Colon (tissue), 2 donors: ENCODE results near the gene LST1.

Experiments
- FAIRE-seq: peaks from 2 replicates; lab custom pipeline; 2012; peaks lifted over from hg19 to GRCh38; lab: Jason Lieb, UNC
- donor health status: control.
- donor health status: control.

LST1 gene

DNA sequence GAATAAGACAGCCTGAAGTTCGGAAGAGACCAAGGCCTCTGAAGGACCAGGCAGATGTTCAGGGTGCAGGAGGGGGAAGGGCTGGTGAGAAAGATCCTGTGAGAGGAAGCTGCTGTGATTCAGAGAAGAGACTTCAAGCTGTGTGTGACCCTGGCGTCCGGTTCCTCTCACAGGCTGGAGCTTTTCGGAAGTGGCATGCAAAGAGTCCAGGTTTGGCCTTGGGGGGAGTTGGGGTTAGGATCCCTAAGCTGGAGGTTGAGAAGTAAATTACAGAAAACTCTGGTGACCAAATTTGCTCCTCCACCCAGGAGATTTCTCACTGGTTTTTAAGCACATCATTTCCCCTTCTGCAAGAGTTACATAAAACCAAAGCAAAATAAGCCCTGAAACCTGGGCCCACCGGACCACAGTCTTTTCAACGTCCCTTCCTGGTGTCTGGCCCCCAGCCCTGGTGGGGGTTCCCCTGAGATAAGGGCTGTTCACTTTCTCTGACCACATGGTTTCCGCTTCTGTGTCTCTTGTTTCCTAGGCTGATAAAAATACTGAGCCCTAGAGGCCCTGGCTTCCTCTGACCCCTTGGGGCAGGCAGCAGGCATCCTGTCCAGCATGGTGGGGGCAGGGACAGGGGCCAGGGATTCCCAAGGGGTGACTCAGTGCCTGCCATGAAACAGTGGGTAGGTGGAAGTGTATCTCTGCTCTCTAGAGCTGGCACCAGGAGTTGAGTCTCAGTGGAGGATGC is 25.9 kb upstream of the LST1 start:
- no peak for FAIRE-seq

DNA sequence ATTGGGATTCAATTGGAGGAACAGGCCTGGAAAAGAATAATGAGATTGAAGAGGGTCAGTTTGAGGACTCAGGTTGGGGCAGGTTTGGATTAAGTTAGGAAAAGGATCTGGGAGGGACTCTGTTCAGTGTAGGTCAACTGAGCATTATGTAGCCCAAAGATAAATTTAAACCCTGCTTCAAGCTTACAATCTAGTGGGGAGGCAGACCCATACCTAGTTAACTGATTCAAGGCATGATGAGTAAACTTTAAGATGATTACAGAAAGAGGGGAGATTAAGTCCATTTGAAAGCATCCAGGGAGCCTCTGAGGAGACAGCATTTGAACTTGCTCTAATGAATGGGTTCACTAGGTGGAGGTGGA is 25.4 kb upstream of the LST1 start:
- no peak for FAIRE-seq

DNA sequence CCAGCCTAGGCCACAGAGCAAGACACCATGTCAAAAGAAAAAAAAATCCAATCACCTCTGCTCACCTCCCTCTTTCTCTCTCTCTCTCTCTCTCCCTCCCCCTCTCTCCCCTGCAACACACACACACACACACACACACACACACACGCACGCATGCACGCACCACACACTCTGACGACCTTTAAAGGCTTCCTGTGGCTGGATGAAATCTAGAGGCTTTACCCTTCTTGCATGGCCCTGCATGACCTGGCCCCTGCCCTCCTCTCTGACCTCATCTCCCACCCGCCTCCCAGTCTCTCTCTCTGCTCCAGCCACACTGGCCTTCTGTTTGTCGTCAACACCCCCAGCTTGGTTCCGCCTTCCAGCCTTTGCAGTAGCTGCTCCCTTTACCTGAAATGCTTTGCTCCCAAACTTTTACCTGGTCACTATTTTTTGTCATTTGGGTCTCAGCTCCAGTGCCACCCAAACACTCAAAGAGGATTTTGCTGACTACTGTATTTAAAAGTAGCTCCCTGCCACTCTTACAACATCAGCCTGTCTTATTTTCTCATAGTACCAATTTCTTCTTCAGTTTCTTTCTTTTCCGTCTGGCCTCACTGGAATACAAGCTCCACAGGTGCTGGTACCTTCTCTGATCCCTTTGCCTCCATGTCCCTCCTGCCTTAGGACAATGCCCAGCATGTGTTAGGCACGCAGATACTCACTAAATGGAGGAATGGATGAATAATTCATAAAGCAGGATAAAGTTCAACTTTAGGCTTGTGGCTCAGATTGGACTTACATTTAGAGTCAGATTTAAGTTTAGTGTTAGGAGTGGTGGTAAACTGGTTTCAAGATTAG is 18.3 kb upstream of the LST1 start:
- no peak for FAIRE-seq

DNA sequence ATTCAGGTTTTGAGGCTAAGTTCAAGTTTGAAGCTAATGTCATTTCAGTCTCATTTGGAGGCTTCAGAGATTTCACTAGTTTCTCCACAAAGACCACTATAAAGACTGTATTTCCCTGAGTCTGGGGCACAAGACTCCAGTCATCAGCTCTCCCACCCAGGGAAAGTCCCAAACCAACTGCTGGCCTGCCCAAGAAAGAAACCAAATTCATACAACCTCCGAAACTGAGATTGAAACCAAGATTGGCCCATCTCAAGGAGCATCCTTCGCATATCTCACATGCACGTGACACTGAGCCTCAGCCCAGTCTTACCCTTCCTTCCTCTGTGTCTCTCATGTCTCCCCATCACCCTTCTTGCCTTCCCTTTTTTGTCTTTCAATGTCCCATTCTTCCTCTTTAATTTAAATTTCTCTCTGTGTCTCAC is 17.5 kb upstream of the LST1 start:
- no peak for FAIRE-seq

DNA sequence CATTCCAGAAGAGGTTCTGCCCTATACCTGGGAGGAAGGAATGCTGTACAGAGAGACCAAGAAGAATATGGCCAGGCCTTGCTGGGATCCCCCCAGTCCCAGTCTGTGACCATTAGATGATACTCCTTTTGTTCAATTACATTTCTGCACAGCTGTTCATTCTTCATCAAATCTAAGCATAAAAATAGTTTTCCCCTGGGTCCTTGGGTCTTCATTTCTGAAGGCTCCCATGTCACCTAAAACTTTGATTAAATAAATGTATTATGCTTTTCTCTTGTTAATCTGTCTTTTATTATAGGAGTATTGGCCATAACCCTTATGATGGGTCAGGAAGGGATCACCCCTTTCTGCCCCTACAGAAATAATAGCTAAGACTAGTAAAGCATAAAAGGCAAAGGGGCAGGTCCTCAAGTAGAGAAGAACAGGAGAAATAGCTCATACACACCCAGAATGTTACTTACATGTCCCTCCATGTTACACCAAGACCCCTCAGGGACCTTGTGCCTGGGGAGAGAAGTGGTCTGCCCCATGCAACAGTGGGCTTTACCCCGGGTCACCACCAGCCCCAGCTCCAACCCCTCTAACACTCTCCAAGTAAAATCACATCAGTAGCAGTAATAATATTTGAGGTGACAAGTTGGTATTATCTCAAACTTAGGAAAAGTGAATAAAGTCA is 16.1 kb upstream of the LST1 start:
- no peak for FAIRE-seq

DNA sequence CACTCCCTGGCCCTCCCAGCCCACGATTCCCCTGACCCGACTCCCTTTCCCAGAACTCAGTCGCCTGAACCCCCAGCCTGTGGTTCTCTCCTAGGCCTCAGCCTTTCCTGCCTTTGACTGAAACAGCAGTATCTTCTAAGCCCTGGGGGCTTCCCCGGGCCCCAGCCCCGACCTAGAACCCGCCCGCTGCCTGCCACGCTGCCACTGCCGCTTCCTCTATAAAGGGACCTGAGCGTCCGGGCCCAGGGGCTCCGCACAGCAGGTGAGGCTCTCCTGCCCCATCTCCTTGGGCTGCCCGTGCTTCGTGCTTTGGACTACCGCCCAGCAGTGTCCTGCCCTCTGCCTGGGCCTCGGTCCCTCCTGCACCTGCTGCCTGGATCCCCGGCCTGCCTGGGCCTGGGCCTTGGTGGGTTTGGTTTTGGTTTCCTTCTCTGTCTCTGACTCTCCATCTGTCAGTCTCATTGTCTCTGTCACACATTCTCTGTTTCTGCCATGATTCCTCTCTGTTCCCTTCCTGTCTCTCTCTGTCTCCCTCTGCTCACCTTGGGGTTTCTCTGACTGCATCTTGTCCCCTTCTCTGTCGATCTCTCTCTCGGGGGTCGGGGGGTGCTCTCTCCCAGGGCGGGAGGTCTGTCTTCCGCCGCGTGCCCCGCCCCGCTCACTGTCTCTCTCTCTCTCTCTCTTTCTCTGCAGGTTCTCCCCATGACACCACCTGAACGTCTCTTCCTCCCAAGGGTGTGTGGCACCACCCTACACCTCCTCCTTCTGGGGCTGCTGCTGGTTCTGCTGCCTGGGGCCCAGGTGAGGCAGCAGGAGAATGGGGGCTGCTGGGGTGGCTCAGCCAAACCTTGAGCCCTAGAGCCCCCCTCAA is 13.8 kb upstream of the LST1 start, which contains the start of gene LTA:
LTA (plus strand) TSS at position 249 of the 871 bp plus-strand sequence; CDS start at position 703, 454 bp downstream.
- no peak for FAIRE-seq

DNA sequence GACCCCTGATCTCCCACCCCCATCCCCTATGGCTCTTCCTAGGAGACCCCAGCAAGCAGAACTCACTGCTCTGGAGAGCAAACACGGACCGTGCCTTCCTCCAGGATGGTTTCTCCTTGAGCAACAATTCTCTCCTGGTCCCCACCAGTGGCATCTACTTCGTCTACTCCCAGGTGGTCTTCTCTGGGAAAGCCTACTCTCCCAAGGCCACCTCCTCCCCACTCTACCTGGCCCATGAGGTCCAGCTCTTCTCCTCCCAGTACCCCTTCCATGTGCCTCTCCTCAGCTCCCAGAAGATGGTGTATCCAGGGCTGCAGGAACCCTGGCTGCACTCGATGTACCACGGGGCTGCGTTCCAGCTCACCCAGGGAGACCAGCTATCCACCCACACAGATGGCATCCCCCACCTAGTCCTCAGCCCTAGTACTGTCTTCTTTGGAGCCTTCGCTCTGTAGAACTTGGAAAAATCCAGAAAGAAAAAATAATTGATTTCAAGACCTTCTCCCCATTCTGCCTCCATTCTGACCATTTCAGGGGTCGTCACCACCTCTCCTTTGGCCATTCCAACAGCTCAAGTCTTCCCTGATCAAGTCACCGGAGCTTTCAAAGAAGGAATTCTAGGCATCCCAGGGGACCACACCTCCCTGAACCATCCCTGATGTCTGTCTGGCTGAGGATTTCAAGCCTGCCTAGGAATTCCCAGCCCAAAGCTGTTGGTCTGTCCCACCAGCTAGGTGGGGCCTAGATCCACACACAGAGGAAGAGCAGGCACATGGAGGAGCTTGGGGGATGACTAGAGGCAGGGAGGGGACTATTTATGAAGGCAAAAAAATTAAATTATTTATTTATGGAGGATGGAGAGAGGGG is 12.6 kb upstream of the LST1 start:
- FAIRE-seq, result no peak

DNA sequence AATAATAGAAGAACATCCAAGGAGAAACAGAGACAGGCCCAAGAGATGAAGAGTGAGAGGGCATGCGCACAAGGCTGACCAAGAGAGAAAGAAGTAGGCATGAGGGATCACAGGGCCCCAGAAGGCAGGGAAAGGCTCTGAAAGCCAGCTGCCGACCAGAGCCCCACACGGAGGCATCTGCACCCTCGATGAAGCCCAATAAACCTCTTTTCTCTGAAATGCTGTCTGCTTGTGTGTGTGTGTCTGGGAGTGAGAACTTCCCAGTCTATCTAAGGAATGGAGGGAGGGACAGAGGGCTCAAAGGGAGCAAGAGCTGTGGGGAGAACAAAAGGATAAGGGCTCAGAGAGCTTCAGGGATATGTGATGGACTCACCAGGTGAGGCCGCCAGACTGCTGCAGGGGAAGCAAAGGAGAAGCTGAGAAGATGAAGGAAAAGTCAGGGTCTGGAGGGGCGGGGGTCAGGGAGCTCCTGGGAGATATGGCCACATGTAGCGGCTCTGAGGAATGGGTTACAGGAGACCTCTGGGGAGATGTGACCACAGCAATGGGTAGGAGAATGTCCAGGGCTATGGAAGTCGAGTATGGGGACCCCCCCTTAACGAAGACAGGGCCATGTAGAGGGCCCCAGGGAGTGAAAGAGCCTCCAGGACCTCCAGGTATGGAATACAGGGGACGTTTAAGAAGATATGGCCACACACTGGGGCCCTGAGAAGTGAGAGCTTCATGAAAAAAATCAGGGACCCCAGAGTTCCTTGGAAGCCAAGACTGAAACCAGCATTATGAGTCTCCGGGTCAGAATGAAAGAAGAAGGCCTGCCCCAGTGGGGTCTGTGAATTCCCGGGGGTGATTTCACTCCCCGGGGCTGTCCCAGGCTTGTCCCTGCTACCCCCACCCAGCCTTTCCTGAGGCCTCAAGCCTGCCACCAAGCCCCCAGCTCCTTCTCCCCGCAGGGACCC is 11.7 kb upstream of the LST1 start:
- FAIRE-seq, result no peak

DNA sequence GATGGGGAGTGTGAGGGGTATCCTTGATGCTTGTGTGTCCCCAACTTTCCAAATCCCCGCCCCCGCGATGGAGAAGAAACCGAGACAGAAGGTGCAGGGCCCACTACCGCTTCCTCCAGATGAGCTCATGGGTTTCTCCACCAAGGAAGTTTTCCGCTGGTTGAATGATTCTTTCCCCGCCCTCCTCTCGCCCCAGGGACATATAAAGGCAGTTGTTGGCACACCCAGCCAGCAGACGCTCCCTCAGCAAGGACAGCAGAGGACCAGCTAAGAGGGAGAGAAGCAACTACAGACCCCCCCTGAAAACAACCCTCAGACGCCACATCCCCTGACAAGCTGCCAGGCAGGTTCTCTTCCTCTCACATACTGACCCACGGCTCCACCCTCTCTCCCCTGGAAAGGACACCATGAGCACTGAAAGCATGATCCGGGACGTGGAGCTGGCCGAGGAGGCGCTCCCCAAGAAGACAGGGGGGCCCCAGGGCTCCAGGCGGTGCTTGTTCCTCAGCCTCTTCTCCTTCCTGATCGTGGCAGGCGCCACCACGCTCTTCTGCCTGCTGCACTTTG is 10.7 kb upstream of the LST1 start, which contains the start of gene TNF:
TNF (plus strand) TSS at position 231 of the 567 bp plus-strand sequence; CDS start at position 408, 177 bp downstream.
- FAIRE-seq, result no peak

DNA sequence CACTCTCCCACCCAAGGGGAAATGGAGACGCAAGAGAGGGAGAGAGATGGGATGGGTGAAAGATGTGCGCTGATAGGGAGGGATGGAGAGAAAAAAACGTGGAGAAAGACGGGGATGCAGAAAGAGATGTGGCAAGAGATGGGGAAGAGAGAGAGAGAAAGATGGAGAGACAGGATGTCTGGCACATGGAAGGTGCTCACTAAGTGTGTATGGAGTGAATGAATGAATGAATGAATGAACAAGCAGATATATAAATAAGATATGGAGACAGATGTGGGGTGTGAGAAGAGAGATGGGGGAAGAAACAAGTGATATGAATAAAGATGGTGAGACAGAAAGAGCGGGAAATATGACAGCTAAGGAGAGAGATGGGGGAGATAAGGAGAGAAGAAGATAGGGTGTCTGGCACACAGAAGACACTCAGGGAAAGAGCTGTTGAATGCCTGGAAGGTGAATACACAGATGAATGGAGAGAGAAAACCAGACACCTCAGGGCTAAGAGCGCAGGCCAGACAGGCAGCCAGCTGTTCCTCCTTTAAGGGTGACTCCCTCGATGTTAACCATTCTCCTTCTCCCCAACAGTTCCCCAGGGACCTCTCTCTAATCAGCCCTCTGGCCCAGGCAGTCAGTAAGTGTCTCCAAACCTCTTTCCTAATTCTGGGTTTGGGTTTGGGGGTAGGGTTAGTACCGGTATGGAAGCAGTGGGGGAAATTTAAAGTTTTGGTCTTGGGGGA is 10.0 kb upstream of the LST1 start:
- FAIRE-seq, result no peak

DNA sequence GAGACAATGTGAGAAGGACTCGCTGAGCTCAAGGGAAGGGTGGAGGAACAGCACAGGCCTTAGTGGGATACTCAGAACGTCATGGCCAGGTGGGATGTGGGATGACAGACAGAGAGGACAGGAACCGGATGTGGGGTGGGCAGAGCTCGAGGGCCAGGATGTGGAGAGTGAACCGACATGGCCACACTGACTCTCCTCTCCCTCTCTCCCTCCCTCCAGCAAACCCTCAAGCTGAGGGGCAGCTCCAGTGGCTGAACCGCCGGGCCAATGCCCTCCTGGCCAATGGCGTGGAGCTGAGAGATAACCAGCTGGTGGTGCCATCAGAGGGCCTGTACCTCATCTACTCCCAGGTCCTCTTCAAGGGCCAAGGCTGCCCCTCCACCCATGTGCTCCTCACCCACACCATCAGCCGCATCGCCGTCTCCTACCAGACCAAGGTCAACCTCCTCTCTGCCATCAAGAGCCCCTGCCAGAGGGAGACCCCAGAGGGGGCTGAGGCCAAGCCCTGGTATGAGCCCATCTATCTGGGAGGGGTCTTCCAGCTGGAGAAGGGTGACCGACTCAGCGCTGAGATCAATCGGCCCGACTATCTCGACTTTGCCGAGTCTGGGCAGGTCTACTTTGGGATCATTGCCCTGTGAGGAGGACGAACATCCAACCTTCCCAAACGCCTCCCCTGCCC is 9.0 kb upstream of the LST1 start:
- no peak for FAIRE-seq

DNA sequence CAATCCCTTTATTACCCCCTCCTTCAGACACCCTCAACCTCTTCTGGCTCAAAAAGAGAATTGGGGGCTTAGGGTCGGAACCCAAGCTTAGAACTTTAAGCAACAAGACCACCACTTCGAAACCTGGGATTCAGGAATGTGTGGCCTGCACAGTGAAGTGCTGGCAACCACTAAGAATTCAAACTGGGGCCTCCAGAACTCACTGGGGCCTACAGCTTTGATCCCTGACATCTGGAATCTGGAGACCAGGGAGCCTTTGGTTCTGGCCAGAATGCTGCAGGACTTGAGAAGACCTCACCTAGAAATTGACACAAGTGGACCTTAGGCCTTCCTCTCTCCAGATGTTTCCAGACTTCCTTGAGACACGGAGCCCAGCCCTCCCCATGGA is 8.5 kb upstream of the LST1 start:
- no peak for FAIRE-seq

DNA sequence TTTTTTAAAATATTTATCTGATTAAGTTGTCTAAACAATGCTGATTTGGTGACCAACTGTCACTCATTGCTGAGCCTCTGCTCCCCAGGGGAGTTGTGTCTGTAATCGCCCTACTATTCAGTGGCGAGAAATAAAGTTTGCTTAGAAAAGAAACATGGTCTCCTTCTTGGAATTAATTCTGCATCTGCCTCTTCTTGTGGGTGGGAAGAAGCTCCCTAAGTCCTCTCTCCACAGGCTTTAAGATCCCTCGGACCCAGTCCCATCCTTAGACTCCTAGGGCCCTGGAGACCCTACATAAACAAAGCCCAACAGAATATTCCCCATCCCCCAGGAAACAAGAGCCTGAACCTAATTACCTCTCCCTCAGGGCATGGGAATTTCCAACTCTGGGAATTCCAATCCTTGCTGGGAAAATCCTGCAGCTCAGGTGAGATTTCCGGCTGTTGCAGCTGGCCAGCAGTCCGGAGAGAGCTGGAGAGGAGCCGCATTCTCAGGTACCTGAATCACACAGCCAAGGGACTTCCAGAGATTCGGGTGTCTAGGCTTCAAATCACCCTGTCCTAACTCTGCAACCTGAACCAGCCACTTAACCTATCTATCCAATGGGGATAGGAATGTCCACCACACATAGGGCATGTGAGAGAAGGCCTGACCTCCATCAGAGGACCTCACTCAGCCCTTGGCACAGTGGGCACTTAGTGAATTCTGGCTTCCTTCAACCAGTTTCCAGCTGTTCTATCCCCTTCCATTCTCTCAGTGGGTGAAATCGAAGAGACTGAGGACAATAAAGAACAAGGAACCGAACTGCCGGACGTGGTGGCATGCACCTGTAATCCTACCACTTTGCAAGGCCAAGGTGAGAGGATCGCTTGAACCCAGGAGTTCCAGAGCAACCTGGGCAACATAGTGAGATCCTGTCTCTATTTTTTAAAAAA is 7.6 kb upstream of the LST1 start:
- FAIRE-seq, result no peak

DNA sequence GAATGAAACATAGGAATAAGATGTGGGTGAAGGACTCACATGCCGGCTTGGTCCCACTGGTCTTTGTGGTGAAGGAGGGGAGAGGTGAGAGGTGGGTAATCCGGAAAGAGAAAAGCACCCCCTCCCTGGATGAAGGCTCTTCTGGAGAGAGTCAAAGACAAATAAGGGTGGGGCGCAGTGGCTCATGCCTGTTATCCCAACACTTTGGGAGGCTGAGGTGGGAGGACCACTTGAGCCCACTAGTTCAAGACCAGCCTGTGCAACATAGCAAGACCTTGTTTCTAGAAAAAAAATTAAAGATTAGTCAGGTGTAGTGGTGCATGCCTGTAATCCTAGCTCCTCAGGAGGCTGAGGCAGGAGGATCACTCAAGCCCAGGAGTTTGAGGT is 7.0 kb upstream of the LST1 start:
- FAIRE-seq, result no peak

DNA sequence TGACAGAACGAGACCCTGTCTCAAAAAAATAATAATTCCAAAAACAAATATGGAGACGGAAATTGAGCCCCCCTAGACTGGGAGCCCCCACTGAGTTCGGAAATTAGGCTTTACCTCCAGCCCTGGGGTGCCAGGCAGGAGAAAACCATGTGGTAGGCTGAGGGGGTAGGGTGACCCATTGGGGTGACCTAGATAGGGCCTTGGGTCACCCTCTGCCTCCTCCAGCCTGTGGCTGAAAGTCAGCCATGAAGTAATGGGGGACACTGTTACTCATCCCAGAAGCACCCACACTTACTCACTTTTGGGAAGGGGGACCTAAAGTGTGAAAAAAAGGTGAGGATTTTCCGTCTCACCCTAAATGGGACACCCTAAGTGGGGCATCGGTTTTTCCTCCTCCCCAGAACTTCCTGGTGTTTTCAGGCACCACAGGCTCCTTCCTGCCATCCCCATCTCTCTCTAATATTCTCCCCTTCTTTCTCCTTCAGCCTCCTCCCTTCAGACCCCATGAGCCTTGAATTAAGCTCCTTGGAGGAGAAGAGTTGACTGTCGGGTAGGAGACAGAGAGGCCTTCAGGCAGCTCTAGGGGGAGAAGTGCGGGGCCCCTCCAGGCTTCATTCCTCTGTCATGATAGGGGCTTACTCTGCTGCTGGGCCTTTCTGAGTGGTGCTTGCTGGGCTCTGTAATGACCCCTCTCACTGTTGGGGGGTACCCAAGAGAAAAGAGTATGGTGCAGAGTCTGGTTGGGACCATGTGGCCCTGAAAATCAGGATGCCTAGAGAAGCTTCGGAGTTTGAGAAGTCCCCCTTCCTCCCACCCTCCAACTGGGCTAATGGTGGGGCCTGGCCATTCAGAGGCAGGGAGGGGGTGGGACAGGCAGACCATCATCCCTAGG is 6.3 kb upstream of the LST1 start:
- no peak for FAIRE-seq

DNA sequence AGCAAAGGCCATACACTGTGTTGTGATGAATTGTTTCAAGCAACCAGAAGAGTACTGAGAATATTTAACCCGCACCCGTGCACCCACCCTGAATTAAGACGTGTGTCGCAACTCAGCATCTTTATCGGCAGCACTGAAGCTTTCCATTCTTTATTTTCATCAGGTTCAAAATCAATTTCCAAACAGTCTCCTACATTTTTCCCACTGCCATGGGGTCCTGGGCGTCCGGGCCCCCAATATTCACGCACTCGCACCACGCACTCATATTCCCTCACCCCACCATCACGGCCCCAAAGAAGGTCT is 5.7 kb upstream of the LST1 start:
- no peak for FAIRE-seq
